K562 (cell line): ENCODE data around the gene RYR1. TPM values are rescaled to one million over a fixed set of nuclear protein-coding genes. Genes with fewer than 3 reads are reported as not detected.

Experiments
- ATAC-seq: fragments of 200-7000 bp; cut with Tn5 transposase; 3 replicates; pipeline ENCODE4 v1.9.1; 2020; ENCODE audit warnings: moderate library complexity
- BruUV-seq: library from RNA; stranded (reverse); fragments of 400-500 nt; replicated peaks from 2 replicates; lab custom pipeline; 2021; lab: Mats Ljungman, UMichigan
- CTCF ChIA-PET: fragments of 300-600 bp; formaldehyde crosslinking; extraction: SDS; loops from one replicate; lab custom pipeline; 2021; ENCODE audit warnings: low intra/inter-chr PET ratio; lab: Yijun Ruan, JAX
- POLR2A ChIA-PET: fragments of 300-600, 350-650 bp; sonication (Branson Sonifier 250); formaldehyde crosslinking; extraction: SDS; loops from one replicate; lab custom pipeline; 2021; ENCODE audit warnings: antibody characterized with exemption, inconsistent platforms; lab: Yijun Ruan, JAX
- DNase-seq, 4 experiments: peaks; one replicate each; pipeline versions ENCODE4 v3.0.0 to v3.0.0-alpha.2; 2011 to 2018; ENCODE audit warnings: low spot score in 3 of 4, mixed read lengths in 3 of 4; ENCODE audit errors: extremely low read depth in 1 of 4
- FAIRE-seq: peaks from 2 replicates; lab custom pipeline; 2011; peaks lifted over from hg19 to GRCh38; lab: Jason Lieb, UNC
- H2AFZ ChIP-seq: 2 replicates; pipeline ENCODE4 v1.6.0; 2011; ENCODE audit warnings: low read depth, low read length, control low read depth, inconsistent platforms
- H3K27ac ChIP-seq: fragments of 200-600 bp; 3 replicates; pipeline ENCODE4 v1.8.0; 2011; ENCODE audit warnings: low read depth, mild to moderate bottlenecking, control low read depth, inconsistent platforms, low read length, moderate library complexity, mixed read lengths; ENCODE audit errors: extremely low read depth
- H3K27me3 ChIP-seq, 2 experiments: fragments of 300-600 bp in 1 of 2; 2 replicates in 1 of 2; 3 replicates in 1 of 2; pipeline versions ENCODE4 v1.6.0 to v1.8.0; 2011; ENCODE audit warnings: inconsistent platforms in 2 of 2, low read length in 2 of 2, mild to moderate bottlenecking in 1 of 2, mixed read lengths in 1 of 2, moderate library complexity in 1 of 2; ENCODE audit not compliant: control insufficient read depth in 2 of 2, insufficient read depth in 2 of 2
- H3K36me3 ChIP-seq: fragments of 300-600 bp; 3 replicates; pipeline ENCODE4 v1.8.0; 2011; ENCODE audit warnings: mild to moderate bottlenecking, low read length, inconsistent platforms; ENCODE audit not compliant: control insufficient read depth, insufficient read depth
- H3K4me1 ChIP-seq, 2 experiments: fragments of 200-600 bp in 1 of 2; replicated peaks in 1 of 2; 2 replicates in 1 of 2; 3 replicates in 1 of 2; pipeline versions ENCODE4 v1.5.1 to v1.8.0; 2011; ENCODE audit warnings: inconsistent platforms in 2 of 2, low read length in 2 of 2, mild to moderate bottlenecking in 1 of 2, mixed read lengths in 1 of 2, moderate library complexity in 1 of 2; ENCODE audit not compliant: control insufficient read depth in 2 of 2, insufficient read depth in 2 of 2
- H3K4me2 ChIP-seq: 2 replicates; pipeline ENCODE4 v1.6.1; 2011; ENCODE audit warnings: low read length, control low read depth, inconsistent platforms, mixed read lengths; ENCODE audit not compliant: insufficient read depth
- H3K4me3 ChIP-seq: fragments of 200-600 bp; sonication (generic), shearing (Covaris generic); 2 replicates; pipeline ENCODE4 v1.5.1; 2016; ENCODE audit warnings: control low read depth, inconsistent platforms
- H3K79me2 ChIP-seq: fragments of 200-600 bp; 3 replicates; pipeline ENCODE4 v1.8.0; 2011; ENCODE audit warnings: low read length, inconsistent platforms; ENCODE audit not compliant: control insufficient read depth, insufficient read depth
- H3K9ac ChIP-seq, 2 experiments: 2 replicates each; pipeline versions ENCODE4 v1.6.0 to v1.6.1; 2011; ENCODE audit warnings: low read depth in 2 of 2, low read length in 2 of 2, control low read depth in 1 of 2, inconsistent platforms in 1 of 2, mild to moderate bottlenecking in 1 of 2, mixed read lengths in 1 of 2; ENCODE audit not compliant: insufficient read depth in 1 of 2
- H3K9me1 ChIP-seq: one replicate; pipeline ENCODE4 v1.6.0; 2011; ENCODE audit warnings: inconsistent platforms, mild to moderate bottlenecking, low read length, moderate library complexity; ENCODE audit not compliant: control insufficient read depth, insufficient read depth
- H3K9me3 ChIP-seq: replicated peaks from 2 replicates; pipeline ENCODE4 v1.5.1; 2011; ENCODE audit warnings: low read depth, low read length, inconsistent platforms; ENCODE audit not compliant: control insufficient read depth, insufficient read depth
- H4K20me1 ChIP-seq: replicated peaks from 2 replicates; pipeline ENCODE4 v1.6.1; 2011; ENCODE audit warnings: low read length, inconsistent platforms, mixed read lengths; ENCODE audit not compliant: control insufficient read depth, insufficient read depth
- ARID4B ChIP-seq: sonication (generic); formaldehyde crosslinking; IDR thresholded peaks from 2 replicates; pipeline ENCODE4 v1.8.0; 2022; ENCODE audit warnings: mild to moderate bottlenecking, missing genetic modification reagents
- C11orf30 ChIP-seq: fragments of 450-650 bp; IDR thresholded peaks from 2 replicates; pipeline ENCODE4 v1.6.1; 2016; ENCODE audit warnings: low read depth, mild to moderate bottlenecking
- CBX5 ChIP-seq: IDR thresholded peaks from 2 replicates; pipeline ENCODE4 v1.6.1; 2014; ENCODE audit warnings: low read depth, borderline replicate concordance
- CEBPB ChIP-seq: fragments of 450-650 bp; IDR thresholded peaks from 2 replicates; pipeline ENCODE4 v1.6.1; 2016; ENCODE audit warnings: missing genetic modification characterization, missing compliant biosample characterization
- CREB3L1 ChIP-seq: fragments of 450-650 bp; IDR thresholded peaks from 2 replicates; pipeline ENCODE4 v1.6.1; 2014; ENCODE audit warnings: low read depth, mild to moderate bottlenecking, moderate library complexity, borderline replicate concordance
- FOXM1 ChIP-seq, 2 experiments: fragments of 450-650 bp in 1 of 2; sonication (generic) in 1 of 2; formaldehyde crosslinking in 1 of 2; IDR thresholded peaks; 2 replicates each; pipeline versions ENCODE4 v1.6.1 to v1.9.0; 2017 to 2022; ENCODE audit warnings: low read depth in 2 of 2, mild to moderate bottlenecking in 2 of 2, missing genetic modification reagents in 1 of 2, moderate library complexity in 1 of 2
- GATAD2B ChIP-seq: fragments of 450-650 bp; IDR thresholded peaks from 2 replicates; pipeline ENCODE4 v1.6.1; 2017; ENCODE audit warnings: mild to moderate bottlenecking, borderline replicate concordance
- HMG20A ChIP-seq: fragments of 450-650 bp; formaldehyde crosslinking; conservative IDR thresholded peaks from 2 replicates; pipeline ENCODE4 v1.4.0; 2020; ENCODE audit warnings: mild to moderate bottlenecking, mixed read lengths
- MBD2 ChIP-seq: sonication (generic); IDR thresholded peaks from 2 replicates; pipeline ENCODE4 v1.6.1; 2016; ENCODE audit warnings: low read depth, borderline replicate concordance
- PML ChIP-seq: IDR thresholded peaks from 2 replicates; pipeline ENCODE4 v1.6.1; 2012; ENCODE audit warnings: low read length, inconsistent platforms
- STAT5B ChIP-seq: fragments of 250-450 bp; sonication (Bioruptor Pico); IDR thresholded peaks from 2 replicates; pipeline ENCODE4 v1.8.0; 2021; ENCODE audit warnings: mild to moderate bottlenecking, inconsistent platforms
- TGIF2 ChIP-seq: sonication (generic); formaldehyde crosslinking; IDR thresholded peaks from 2 replicates; pipeline ENCODE4 v1.8.1; 2022; ENCODE audit warnings: mild to moderate bottlenecking, missing genetic modification reagents, moderate library complexity
- ZFP1 ChIP-seq: fragments of 450-650 bp; formaldehyde crosslinking; IDR thresholded peaks from 2 replicates; pipeline ENCODE4 v1.4.0; 2020; ENCODE audit warnings: mild to moderate bottlenecking, mixed read lengths
- ZFX ChIP-seq: sonication (generic); formaldehyde crosslinking; IDR thresholded peaks from 2 replicates; pipeline ENCODE4 v1.8.0; 2022; ENCODE audit warnings: mild to moderate bottlenecking, missing genetic modification reagents, moderate library complexity
- ZNF507 ChIP-seq: conservative IDR thresholded peaks from 2 replicates; pipeline ENCODE4 v1.6.1; 2017; ENCODE audit warnings: missing genetic modification characterization, missing compliant biosample characterization
- WGBS: fragments of 100-300 bp; shearing (Covaris generic); methylation state at CpG from one replicate; pipeline ENCODE4 v1.1.6; 2016; ENCODE audit warnings: low coverage, mixed read lengths; ENCODE audit not compliant: insufficient coverage; ENCODE audit errors: missing lambda C conversion rate; 5-methylcytosine and 5-hydroxymethylcytosine counted together
- in situ Hi-C: fragments of 300-500 bp; cut with MboI; formaldehyde crosslinking; loops from 4 replicates; pipeline ENCODE4 v1.15.0; 2018; ENCODE audit warnings: inconsistent platforms, mixed read lengths
- intact Hi-C: fragments of 100-400 bp; cut with micrococcal nuclease; formaldehyde crosslinking; loops from 2 replicates; pipeline ENCODE4 v1.14.2; 2022
- polyA plus RNA-seq, 8 experiments: library from polyadenylated mRNA; depleted of rRNA in 4 of 8; stranded (reverse) in 5 of 8; unstranded in 3 of 8; fragments of >200 nt; fragmentation: Nextera tagmentation in 2 of 8; fragmentation: Illumina TruSeq in 1 of 8; extraction: Ambion mirVana in 2 of 8; extraction: Trizol in 1 of 8; gene quantifications; 2 replicates each; pipeline versions ENCODE4 v1.2.1 to v1.2.3, GENCODE V29; 2011 to 2014; ENCODE audit warnings: inconsistent platforms in 1 of 8, missing spikeins in 1 of 8
- total RNA-seq, 7 experiments: library from RNA; depleted of rRNA in 6 of 7; stranded (reverse); fragments of >200 nt in 6 of 7; fragmentation: Illumina TruSeq in 2 of 7; extraction: Trizol in 2 of 7; gene quantifications; 2 replicates each; pipeline versions ENCODE4 v1.2.1 to v1.2.3, GENCODE V29; 2011 to 2021; ENCODE audit warnings: low replicate concordance in 1 of 7

The RYR1 gene
- total and polyA plus RNA-seq, 9 of the 15 experiments (the other 6 are each of a cell fraction or from before 2014, with no cell fraction given) = 0.11 to 7.4 (median 3.7) TPM

- TF ChIP-seq PML (no peak), CREB3L1 (no peak), CBX5 (0 out of 2 replicates have a peak, but pooled peaks have one; percentile 56), TGIF2 (no peak), C11orf30 (no peak)
Observed at GRCh38 chr19:38490861-38491260, 57.4 kb downstream of the RYR1 start (continued).

- no peak for ATAC-seq
- TF ChIP-seq ZFX (CRISPR knock-in tag) = no peak
- TF ChIP-seq GATAD2B = no peak
- TF ChIP-seq MBD2 = no peak
- TF ChIP-seq HMG20A (CRISPR knock-in tag) = no peak
- TF ChIP-seq ARID4B (CRISPR knock-in tag) = no peak
- no peak for TF ChIP-seq CEBPB
- TF ChIP-seq ZNF507 (tag) = no peak
- TF ChIP-seq FOXM1 (IDR thresholded peaks at IDR 0.05; ENCODE audit: low read depth) = no peak
- no peak for TF ChIP-seq FOXM1 (CRISPR knock-in tag; IDR thresholded peaks at IDR 0.05; ENCODE audit: low read depth)
- TF ChIP-seq ZFP1 (CRISPR knock-in tag) = no peak
- TF ChIP-seq STAT5B (CRISPR knock-in tag) = no peak
- TF ChIP-seq, all 486 proteins: peak for 0
- in situ Hi-C loops (no loop called here), intact Hi-C loops (no loop called here)
- Histone ChIP-seq H3K4me2 (no peak overlapping the region), H3K27me3 (no peaks in the 10 kb centered on the region), H3K79me2 (no peaks in the 10 kb centered on the region), H3K4me3 (no peak overlapping the region), H3K36me3 (peaks cover 32% of the 10 kb centered on the region; the same call in 1 of the 3 replicates), H3K4me1 (peaks cover 0 to 4% of the 10 kb centered on the region in 2 experiments; a peak in 1 of 5 replicates), H3K27ac (no peak overlapping the region), H4K20me1 (no peaks in the 10 kb centered on the region), H3K9me3 (no peaks in the 10 kb centered on the region), H3K9me1 (no peaks in the 10 kb centered on the region), H2AFZ (no peak overlapping the region), H3K9ac (no peak overlapping the region)
- ChIA-PET POLR2A (no interaction called here), CTCF (no interaction called here)
- BruUV-seq = no TSS peak
- 71% methylated on average over 7 of the region's 9 CpGs for WGBS
- no peak for FAIRE-seq
- no peak for DNase-seq
Observed at GRCh38 chr19:38492181-38492813, 58.8 kb downstream of the RYR1 start.
